Measurements from ENCODE around the gene GHDC. TPM values are rescaled to one million over a fixed set of nuclear protein-coding genes. Genes with fewer than 3 reads are reported as not detected.

The GHDC gene
- polyA plus RNA-seq, 1 donor, result 14.6 TPM

DNA sequence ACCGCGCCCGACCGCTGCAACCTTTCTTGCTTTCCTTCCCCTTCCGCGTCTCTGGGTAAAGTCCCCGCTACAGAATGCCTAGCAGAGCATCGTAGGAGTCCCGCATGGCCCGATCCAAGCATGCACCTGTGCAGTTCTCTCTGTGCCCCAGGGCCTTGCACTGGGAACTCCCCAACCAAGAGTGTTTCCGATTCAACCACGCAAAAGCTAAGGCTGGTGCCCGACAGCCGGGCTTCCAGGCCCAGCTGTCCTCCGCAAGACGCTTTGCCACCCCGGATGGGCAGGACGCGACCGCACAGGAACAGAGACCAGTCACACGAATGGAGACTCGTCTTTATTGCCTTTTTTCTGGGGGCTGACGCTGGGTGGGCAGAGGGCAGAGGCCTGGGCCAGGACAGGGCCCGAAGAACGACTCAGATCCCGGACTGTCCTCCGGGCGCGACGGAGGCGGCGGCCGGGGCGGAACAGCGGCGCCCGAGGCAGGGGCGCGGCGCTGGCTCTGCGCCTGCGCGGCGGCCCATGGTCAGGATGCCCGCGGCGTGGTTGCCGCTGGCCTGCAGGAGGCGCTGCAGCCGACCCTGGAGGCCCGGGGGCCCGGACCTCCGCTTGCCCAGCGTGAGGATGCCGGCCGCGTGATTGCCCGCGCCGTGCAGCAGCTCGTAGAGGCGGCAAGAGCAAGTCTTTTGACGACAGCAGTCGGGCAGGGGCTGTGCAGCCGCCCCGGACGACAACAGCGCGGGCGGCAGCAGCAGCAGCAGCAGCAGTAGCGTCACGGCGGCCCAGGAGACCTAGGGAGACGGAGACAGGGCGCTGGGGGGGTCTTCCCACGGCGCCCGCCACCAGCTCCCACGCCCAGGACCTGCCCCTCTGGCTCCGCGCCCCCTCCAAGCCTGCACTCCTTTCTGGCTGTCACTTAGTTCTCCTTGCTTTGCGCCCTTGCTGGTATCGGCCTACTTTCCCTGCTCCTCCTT is 10.3 kb downstream of the GHDC start:
- peak; percentile 71 for DNase-seq

GRCh38 chr17:42182927-42183734 is 11.2 kb downstream of the GHDC start:
- no peak for DNase-seq

DNA sequence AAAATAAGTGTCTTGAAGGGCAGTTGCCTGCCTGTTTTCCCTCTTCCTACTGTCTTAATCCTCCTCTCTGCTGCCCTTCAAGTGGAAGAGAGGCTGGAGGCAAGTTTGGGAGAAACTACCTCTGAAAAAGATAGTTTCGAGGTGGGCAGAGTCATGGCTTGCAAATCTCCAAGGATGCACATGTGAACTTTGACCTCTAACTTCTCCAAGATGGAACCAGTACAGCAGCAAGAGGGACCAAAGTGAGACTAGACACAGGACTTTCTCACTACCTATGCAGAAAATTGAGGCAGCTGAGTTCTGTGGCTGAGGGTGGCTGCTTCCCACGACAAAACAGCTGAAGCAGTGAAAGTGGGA is 12.5 kb downstream of the GHDC start:
- no peak for DNase-seq

DNA sequence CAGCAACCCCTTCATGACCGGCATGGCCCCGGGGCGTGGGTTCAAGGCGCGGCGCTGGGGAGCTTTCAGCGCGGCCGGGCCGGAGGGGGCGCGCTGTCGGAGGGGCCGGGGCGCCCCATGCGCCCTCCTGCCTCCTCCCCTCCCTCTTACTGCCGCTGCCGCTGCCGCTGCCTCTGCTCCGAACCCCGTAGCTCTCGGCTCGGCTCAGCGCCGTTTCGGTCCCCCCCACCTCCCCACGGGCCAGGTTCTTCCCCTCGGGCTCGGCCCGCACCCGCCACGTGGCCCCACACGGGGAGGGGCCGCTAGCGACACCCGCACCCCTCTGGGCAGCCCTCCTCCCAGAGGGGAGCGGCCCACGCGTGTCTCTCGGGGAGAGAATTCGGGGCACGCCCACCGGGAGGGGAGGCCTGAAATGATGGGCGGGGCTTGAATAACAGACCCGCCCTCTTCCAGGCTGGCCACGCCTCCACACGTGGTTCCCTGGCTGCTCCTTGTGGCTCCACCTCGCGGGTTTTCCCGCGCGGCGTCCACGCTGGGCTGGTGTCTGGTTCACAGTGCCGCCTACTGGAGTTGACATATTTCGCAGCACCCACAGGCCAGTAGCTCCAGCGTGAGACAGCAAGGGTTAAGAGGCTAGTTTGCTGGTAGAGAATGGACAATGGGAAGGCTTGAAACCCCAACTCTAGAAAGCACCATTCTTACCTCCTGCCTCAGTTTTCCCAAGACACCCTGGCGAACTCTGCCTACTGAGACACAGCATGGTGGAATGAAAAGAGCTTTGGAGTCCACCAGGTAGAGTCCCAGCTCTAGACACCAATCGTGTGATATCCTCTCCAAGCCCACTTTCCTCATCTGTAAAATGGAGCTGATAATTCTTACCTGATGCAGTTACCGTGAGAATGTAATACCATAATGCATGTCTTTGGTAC is 13.1 kb downstream of the GHDC start, which contains the start of gene KCNH4:
Gene KCNH4, minus strand, starts transcription at position 221 of the 929 bp plus-strand sequence. Its CDS starts 197 bp downstream, at position 24.
- no peak for DNase-seq

DNA sequence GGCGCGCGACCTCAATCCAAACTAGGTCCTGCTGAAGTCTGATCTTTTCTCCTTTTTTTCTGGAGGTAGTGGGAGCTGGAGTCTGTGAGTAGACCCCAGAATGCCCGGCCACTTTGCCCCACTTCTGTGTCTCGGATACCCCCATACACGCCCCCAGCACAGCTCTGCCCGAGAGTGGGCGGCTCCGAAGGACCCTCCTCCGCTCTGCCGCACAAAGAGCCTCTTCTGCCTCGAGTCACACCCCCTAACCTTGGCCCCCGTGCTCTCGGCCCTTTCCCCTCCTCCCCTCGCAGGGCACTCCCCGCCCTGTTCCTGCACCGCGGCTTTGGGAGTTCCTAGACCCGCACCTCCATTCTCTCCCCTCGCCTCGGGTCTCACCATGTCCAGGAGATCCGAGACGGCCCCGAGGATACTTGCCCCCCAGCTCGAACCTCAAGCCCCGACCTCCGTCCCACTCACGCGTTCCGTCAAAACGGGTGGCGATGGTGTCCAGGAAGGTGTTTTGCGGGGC is 13.8 kb downstream of the GHDC start:
- no peak for DNase-seq

DNA sequence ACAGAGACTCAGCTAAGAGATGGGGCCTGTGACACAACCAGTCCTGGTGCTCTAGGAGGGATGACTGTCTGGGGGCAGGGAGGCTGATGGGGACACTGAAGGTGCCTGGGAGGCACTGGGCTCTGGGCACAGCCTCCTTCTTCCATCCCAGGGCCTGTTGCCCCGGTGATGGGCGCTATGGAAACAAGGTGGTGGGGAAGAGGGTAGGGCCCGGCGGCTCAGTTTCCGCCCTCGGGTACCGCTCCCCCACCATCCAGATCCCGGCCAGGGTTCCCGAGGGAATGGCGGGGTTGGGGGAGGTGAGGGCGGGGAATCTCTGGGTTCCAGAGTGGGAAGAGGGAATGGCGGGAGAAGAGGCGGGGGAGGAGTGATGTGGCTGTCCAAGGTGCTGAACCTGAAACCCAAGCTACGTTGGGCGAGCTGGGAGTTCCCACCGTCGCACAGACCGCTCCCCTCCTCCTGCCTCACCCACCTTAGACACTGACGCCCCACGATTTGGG is 14.3 kb downstream of the GHDC start:
- peak; percentile 73 for DNase-seq

- no peak for DNase-seq
These were observed 15.0 kb downstream of the GHDC start for GRCh38 chr17:42179335-42179734.

- no peak for DNase-seq
These were observed 15.5 kb downstream of the GHDC start for GRCh38 chr17:42178817-42179216.

GRCh38 chr17:42177684-42178083 is 16.6 kb downstream of the GHDC start:
- DNase-seq, result no peak

- no peak for DNase-seq
These were observed 20.0 kb downstream of the GHDC start for GRCh38 chr17:42174126-42174783.

- DNase-seq, result no peak
These were observed 22.5 kb downstream of the GHDC start for GRCh38 chr17:42171831-42172230.

DNA sequence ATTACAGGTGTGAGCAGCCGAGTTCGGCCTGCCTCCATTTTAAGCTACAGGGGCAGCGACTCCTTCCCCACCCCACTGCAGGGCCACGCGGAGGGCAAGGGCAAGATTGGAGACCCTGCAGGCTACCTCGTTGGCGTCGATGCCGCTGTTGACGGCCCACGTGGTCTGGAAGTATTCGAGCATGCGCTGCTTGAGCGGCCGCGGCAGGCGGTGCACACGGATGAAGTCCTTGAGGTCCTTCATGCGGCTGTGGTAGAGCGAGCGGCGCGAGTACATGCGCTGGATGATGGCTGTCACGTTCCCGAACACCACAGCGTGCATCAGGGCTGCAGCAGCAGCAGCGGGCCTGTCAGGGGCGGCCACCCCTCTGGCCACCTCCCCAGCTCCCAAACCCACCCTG is 24.9 kb downstream of the GHDC start:
- DNase-seq, result no peak

DNA sequence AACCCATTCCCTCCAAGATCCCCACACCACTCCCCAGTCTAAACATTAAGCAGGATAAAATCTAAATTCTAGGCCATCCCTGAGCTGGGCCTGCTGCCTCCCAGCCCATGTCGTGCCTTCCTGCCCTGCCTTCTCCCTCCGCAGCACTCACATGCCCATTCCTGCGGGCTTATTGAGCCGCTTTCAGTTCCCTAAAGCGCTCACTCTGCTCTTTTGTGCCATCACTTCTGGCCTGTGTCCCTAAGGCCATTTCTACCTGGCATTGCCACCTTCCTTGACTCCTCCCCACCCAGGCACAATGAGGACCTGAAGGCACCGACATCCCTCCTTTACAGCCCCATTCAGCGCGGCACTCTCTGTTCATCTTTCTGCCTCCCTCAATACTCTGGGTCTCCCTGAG is 26.5 kb downstream of the GHDC start:
- DNase-seq, result no peak

- no peak for DNase-seq
These were observed 28.0 kb downstream of the GHDC start for GRCh38 chr17:42166196-42166763.

DNA sequence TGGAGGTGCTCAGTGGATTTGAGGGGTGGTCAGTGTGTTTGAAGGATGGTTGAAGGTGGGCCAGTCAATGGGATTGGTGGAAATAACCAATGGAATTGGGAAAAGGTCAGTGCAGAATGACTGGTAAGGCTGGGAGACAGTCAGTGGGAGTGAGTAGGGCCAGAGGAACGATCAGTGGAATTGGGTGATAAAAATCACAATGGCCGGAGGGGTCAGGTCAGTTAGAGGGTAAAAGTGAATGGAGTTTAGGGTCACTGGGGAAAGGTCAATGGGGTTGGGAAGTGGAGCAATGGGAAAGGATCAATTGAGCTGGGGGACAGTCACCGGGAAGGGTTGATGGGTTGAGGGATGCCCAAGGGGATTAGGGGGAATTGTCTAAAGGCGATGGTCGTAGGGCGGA is 28.5 kb downstream of the GHDC start:
- DNase-seq, result no peak

- DNase-seq, result no peak
These were observed 30.4 kb downstream of the GHDC start for GRCh38 chr17:42163696-42164407.

DNA sequence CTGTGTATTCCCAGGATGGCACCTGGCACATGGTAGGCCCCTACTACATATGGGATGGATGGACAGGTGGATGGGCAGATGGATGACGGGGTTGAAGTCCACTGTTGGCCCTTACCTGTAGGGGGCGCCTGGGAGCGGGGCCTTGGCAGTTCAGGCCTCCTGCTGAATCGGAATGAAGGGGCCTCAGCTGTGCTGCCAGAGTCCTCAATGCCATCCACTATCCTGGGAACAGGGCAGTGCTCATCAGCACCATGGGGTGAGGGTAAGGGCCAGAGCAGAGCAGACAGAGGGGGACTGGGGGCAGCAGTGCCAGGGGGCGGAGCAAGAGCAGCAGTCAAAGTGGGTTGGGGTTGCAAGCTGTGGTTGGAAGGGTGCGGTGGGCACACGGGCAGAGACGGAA is 31.2 kb downstream of the GHDC start:
- DNase-seq, result no peak

- DNase-seq, result no peak
These were observed 33.8 kb downstream of the GHDC start for GRCh38 chr17:42160531-42160910.

GRCh38 chr17:42159796-42160530 is 34.3 kb downstream of the GHDC start:
- DNase-seq, result no peak

All from left kidney (tissue), 2 donors.